SK-N-SH treated with all-trans-retinoic acid at 6 μM for 48 hours (cell line): ENCODE measurements around the gene DENND1A.

Experiments used
- ATAC-seq: fragments of 200-7000 bp; cut with Tn5 transposase; 3 replicates; pipeline ENCODE4 v1.9.1; 2020; ENCODE audit warnings: mild to moderate bottlenecking, moderate library complexity
- ARNTL ChIP-seq: fragments of 450-650 bp; formaldehyde crosslinking; IDR thresholded peaks from 2 replicates; pipeline ENCODE4 v1.5.0; 2020; ENCODE audit warnings: low read depth, mild to moderate bottlenecking, moderate library complexity, borderline replicate concordance
- BACH2 ChIP-seq: fragments of 250-450 bp; sonication (Bioruptor Pico); IDR thresholded peaks from 2 replicates; pipeline ENCODE4 v1.9.0; 2021; ENCODE audit warnings: mild to moderate bottlenecking, borderline replicate concordance
- CSDC2 ChIP-seq: fragments of 250-450 bp; sonication (Bioruptor Pico); IDR thresholded peaks from 2 replicates; pipeline ENCODE4 v1.5.0; 2020; ENCODE audit warnings: mild to moderate bottlenecking, moderate library complexity
- ESRRG ChIP-seq: fragments of 250-450 bp; sonication (Bioruptor Pico); IDR thresholded peaks from 2 replicates; pipeline ENCODE4 v1.6.1; 2021; ENCODE audit warnings: mild to moderate bottlenecking
- GLIS3 ChIP-seq: fragments of 250-450 bp; sonication (Bioruptor Pico); IDR thresholded peaks from 2 replicates; pipeline ENCODE4 v1.5.0; 2020; ENCODE audit warnings: mild to moderate bottlenecking, moderate library complexity
- ISL1 ChIP-seq: fragments of 250-450 bp; sonication (Bioruptor Pico); IDR thresholded peaks from 2 replicates; pipeline ENCODE4 v2.1.2; 2022; ENCODE audit warnings: mild to moderate bottlenecking, moderate library complexity
- OSR1 ChIP-seq: fragments of 250-450 bp; sonication (Bioruptor Pico); IDR thresholded peaks from 2 replicates; pipeline ENCODE4 v1.8.0; 2022; ENCODE audit warnings: moderate library complexity, mild to moderate bottlenecking, inconsistent platforms
- PPARA ChIP-seq: fragments of 250-450 bp; sonication (Bioruptor Pico); IDR thresholded peaks from 2 replicates; pipeline ENCODE4 v1.5.0; 2020; ENCODE audit warnings: mild to moderate bottlenecking, borderline replicate concordance
- RARB ChIP-seq: fragments of 250-450 bp; sonication (Bioruptor Pico); IDR thresholded peaks from 2 replicates; pipeline ENCODE4 v1.8.0; 2021; ENCODE audit warnings: mild to moderate bottlenecking, moderate library complexity
- TCF4 ChIP-seq: fragments of 250-450 bp; sonication (Bioruptor Pico); IDR thresholded peaks from 2 replicates; pipeline ENCODE4 v1.8.0; 2021; ENCODE audit warnings: mild to moderate bottlenecking, moderate library complexity, borderline replicate concordance
- TOX ChIP-seq: fragments of 250-450 bp; sonication (Bioruptor Pico); IDR thresholded peaks from 2 replicates; pipeline ENCODE4 v1.8.0; 2021; ENCODE audit warnings: mild to moderate bottlenecking, moderate library complexity, borderline replicate concordance
- ZC3H10 ChIP-seq: fragments of 250-450 bp; sonication (Bioruptor Pico); IDR thresholded peaks from 2 replicates; pipeline ENCODE4 v1.5.1; 2021; ENCODE audit warnings: mild to moderate bottlenecking, moderate library complexity
- ZFP3 ChIP-seq: fragments of 250-450 bp; sonication (Bioruptor Pico); IDR thresholded peaks from 2 replicates; pipeline ENCODE4 v1.5.0; 2020; ENCODE audit warnings: mild to moderate bottlenecking, moderate library complexity
- ZNF565 ChIP-seq: fragments of 450-650 bp; formaldehyde crosslinking; conservative IDR thresholded peaks from 2 replicates; pipeline ENCODE4 v1.5.0; 2020; ENCODE audit warnings: low read depth, mild to moderate bottlenecking, moderate library complexity
- ZNF8 ChIP-seq: fragments of 450-650 bp; formaldehyde crosslinking; IDR thresholded peaks from 2 replicates; pipeline ENCODE4 v1.5.0; 2020; ENCODE audit warnings: mild to moderate bottlenecking, moderate library complexity
- TF ChIP-seq, protein P1 (sequence below): fragments of 250-450 bp; sonication (Bioruptor Pico); IDR thresholded peaks from 2 replicates; pipeline ENCODE4 v1.5.1; 2020; ENCODE audit warnings: low read depth, mild to moderate bottlenecking, moderate library complexity
- TF ChIP-seq, protein P2 (sequence below): fragments of 250-450 bp; sonication (Bioruptor Pico); IDR thresholded peaks from 2 replicates; pipeline ENCODE4 v1.8.0; 2021; ENCODE audit warnings: low read depth, mild to moderate bottlenecking, moderate library complexity, borderline replicate concordance
- TF ChIP-seq, protein P3 (sequence below): fragments of 250-450 bp; sonication (Bioruptor Pico); IDR thresholded peaks from 2 replicates; pipeline ENCODE4 v1.8.0; 2020; ENCODE audit warnings: mild to moderate bottlenecking, moderate library complexity, borderline replicate concordance
- TF ChIP-seq, protein P4 (sequence below): fragments of 250-450 bp; sonication (Bioruptor Pico); IDR thresholded peaks from 2 replicates; pipeline ENCODE4 v1.5.1; 2021; ENCODE audit warnings: mild to moderate bottlenecking, moderate library complexity

Gene DENND1A

DNA sequence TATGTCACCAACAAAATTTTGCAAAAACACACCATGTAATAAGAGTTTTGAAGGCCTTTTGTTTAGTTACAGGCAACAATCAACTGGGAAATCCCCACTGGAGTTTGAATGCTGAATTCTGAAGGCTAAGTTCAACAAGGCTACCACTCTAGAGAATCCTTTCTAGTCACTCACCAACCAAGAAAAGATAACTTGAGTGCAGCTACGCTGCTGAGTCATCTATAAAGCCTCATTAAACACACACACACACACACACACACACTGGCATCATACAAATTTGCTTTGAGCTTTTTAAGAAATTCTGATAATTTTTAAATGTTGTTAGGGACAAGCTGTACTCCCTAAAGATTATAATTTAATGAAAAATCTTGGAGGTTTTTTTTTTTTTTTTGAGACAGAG lies 219.6 kb downstream of the DENND1A start (continued):
- no peak for TF ChIP-seq TCF4 (CRISPR knock-in tag)

DNA sequence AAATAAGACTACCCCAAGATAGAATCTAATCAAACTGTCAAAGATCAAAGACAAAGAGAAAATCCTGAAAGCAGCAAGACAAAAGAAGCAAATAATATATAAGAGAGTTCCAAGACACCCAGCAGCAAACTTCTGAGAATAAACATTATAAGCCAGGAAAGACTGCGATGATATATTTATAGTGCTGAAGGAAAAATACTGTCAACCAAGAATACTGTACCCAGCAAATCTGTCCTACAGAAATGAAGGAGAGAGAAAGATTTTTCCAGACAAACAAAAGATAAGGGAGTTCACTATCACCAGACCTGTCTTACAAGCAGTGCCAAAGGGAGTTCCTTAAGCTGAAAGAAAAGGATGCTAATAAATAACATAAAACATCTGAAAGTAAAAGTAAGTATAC lies 227.4 kb downstream of the DENND1A start:
- TF ChIP-seq ISL1 (CRISPR knock-in tag), result no peak
- TF ChIP-seq ESRRG (CRISPR knock-in tag), result no peak
- TF ChIP-seq, protein P1, sequence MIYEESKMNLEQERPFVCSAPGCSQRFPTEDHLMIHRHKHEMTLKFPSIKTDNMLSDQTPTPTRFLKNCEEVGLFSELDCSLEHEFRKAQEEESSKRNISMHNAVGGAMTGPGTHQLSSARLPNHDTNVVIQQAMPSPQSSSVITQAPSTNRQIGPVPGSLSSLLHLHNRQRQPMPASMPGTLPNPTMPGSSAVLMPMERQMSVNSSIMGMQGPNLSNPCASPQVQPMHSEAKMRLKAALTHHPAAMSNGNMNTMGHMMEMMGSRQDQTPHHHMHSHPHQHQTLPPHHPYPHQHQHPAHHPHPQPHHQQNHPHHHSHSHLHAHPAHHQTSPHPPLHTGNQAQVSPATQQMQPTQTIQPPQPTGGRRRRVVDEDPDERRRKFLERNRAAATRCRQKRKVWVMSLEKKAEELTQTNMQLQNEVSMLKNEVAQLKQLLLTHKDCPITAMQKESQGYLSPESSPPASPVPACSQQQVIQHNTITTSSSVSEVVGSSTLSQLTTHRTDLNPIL (CRISPR knock-in tag), result no peak
- TF ChIP-seq GLIS3 (CRISPR knock-in tag), result no peak
- TF ChIP-seq ZC3H10, result no peak
- TF ChIP-seq PPARA (CRISPR knock-in tag), result no peak
- TF ChIP-seq ZNF8, result no peak
- TF ChIP-seq, protein P2, sequence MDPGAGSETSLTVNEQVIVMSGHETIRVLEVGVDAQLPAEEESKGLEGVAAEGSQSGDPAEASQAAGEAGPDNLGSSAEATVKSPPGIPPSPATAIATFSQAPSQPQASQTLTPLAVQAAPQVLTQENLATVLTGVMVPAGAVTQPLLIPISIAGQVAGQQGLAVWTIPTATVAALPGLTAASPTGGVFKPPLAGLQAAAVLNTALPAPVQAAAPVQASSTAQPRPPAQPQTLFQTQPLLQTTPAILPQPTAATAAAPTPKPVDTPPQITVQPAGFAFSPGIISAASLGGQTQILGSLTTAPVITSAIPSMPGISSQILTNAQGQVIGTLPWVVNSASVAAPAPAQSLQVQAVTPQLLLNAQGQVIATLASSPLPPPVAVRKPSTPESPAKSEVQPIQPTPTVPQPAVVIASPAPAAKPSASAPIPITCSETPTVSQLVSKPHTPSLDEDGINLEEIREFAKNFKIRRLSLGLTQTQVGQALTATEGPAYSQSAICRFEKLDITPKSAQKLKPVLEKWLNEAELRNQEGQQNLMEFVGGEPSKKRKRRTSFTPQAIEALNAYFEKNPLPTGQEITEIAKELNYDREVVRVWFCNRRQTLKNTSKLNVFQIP, result no peak
- no peak for TF ChIP-seq OSR1 (CRISPR knock-in tag)
- no peak for TF ChIP-seq CSDC2 (CRISPR knock-in tag)
- TF ChIP-seq BACH2 (CRISPR knock-in tag), result no peak
- TF ChIP-seq, protein P3, sequence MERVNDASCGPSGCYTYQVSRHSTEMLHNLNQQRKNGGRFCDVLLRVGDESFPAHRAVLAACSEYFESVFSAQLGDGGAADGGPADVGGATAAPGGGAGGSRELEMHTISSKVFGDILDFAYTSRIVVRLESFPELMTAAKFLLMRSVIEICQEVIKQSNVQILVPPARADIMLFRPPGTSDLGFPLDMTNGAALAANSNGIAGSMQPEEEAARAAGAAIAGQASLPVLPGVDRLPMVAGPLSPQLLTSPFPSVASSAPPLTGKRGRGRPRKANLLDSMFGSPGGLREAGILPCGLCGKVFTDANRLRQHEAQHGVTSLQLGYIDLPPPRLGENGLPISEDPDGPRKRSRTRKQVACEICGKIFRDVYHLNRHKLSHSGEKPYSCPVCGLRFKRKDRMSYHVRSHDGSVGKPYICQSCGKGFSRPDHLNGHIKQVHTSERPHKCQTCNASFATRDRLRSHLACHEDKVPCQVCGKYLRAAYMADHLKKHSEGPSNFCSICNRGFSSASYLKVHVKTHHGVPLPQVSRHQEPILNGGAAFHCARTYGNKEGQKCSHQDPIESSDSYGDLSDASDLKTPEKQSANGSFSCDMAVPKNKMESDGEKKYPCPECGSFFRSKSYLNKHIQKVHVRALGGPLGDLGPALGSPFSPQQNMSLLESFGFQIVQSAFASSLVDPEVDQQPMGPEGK (CRISPR knock-in tag), result no peak
- TF ChIP-seq ZNF565, result no peak
- TF ChIP-seq ZFP3 (CRISPR knock-in tag), result no peak
- ATAC-seq, result no peak

DNA sequence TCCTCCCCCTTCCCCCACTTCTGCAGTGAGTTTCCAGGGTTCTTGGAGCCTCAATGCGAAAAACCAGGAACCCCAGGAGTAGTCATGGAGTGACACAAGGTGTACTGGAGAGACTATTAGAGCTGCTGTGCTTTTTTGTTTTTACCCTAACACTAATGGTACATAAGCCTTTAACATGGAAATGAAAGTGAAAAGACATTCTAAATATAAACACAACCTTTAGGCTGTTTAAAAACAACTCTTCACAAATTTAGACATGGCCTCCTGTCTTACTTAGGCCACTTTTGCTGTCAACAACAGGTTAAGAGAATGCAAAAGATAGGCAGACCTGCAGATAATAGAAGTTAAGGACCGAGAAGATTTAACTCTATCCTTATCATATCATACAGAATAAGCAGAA lies 232.2 kb downstream of the DENND1A start:
- TF ChIP-seq, protein P4, sequence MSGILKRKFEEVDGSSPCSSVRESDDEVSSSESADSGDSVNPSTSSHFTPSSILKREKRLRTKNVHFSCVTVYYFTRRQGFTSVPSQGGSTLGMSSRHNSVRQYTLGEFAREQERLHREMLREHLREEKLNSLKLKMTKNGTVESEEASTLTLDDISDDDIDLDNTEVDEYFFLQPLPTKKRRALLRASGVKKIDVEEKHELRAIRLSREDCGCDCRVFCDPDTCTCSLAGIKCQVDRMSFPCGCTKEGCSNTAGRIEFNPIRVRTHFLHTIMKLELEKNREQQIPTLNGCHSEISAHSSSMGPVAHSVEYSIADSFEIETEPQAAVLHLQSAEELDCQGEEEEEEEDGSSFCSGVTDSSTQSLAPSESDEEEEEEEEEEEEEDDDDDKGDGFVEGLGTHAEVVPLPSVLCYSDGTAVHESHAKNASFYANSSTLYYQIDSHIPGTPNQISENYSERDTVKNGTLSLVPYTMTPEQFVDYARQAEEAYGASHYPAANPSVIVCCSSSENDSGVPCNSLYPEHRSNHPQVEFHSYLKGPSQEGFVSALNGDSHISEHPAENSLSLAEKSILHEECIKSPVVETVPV (CRISPR knock-in tag), result no peak
- TF ChIP-seq ISL1 (CRISPR knock-in tag) (no peak), TOX (CRISPR knock-in tag) (no peak), ESRRG (CRISPR knock-in tag) (no peak), ZFP3 (CRISPR knock-in tag) (no peak), ARNTL (CRISPR knock-in tag) (no peak), PPARA (CRISPR knock-in tag) (no peak), BACH2 (CRISPR knock-in tag) (no peak), CSDC2 (CRISPR knock-in tag) (no peak), RARB (CRISPR knock-in tag) (no peak), ZNF8 (no peak), GLIS3 (CRISPR knock-in tag) (no peak), OSR1 (CRISPR knock-in tag) (no peak)
- TF ChIP-seq, protein P3 (CRISPR knock-in tag), result no peak
- TF ChIP-seq, protein P2, result no peak
- TF ChIP-seq, protein P1 (CRISPR knock-in tag), result no peak
- TF ChIP-seq, all 23 proteins: peak for 0
- no peak for ATAC-seq
